Hepatocyte (in vitro differentiated cells): ENCODE measurements around the gene GSTM5. TPM values are rescaled to one million over a fixed set of nuclear protein-coding genes. Genes with fewer than 3 reads are reported as not detected.

ENCODE experiments used
- DNase-seq: peaks from one replicate; pipeline ENCODE4 v3.0.0-alpha.2; 2016; ENCODE audit warnings: low spot score
- H2AFZ ChIP-seq: fragments of 200-600 bp; sonication (generic); 2 replicates; pipeline ENCODE4 v1.6.0; 2016; ENCODE audit warnings: antibody characterized with exemption, mild to moderate bottlenecking
- H3K27ac ChIP-seq: fragments of 200-600 bp; sonication (generic); 2 replicates; pipeline ENCODE4 v1.5.1; 2016; ENCODE audit warnings: mild to moderate bottlenecking
- H3K27me3 ChIP-seq: fragments of 200-600 bp; sonication (generic); 2 replicates; pipeline ENCODE4 v1.6.1; 2016
- H3K36me3 ChIP-seq: fragments of 200-600 bp; sonication (generic); replicated peaks from 2 replicates; pipeline ENCODE4 v1.5.1; 2016; ENCODE audit warnings: low read depth; ENCODE audit not compliant: insufficient read depth
- H3K4me1 ChIP-seq: fragments of 200-600 bp; sonication (generic); 2 replicates; pipeline ENCODE4 v1.5.1; 2016; ENCODE audit warnings: mild to moderate bottlenecking, moderate library complexity; ENCODE audit not compliant: insufficient read depth
- H3K4me2 ChIP-seq: fragments of 200-600 bp; sonication (generic); 2 replicates; pipeline ENCODE4 v1.6.0; 2016
- H3K4me3 ChIP-seq: fragments of 200-600 bp; sonication (generic); 2 replicates; pipeline ENCODE4 v1.5.1; 2016; ENCODE audit warnings: mild to moderate bottlenecking
- H3K79me2 ChIP-seq: fragments of 200-600 bp; sonication (generic); 2 replicates; pipeline ENCODE4 v1.6.0; 2017; ENCODE audit warnings: mild to moderate bottlenecking
- H3K9me2 ChIP-seq: fragments of 200-600 bp; sonication (generic); replicated peaks from 2 replicates; pipeline ENCODE4 v1.6.0; 2017; ENCODE audit warnings: mild to moderate bottlenecking; ENCODE audit not compliant: insufficient read depth
- H3K9me3 ChIP-seq: fragments of 200-600 bp; sonication (generic); 2 replicates; pipeline ENCODE4 v1.5.1; 2016; ENCODE audit warnings: low read depth, mild to moderate bottlenecking
- H4K20me1 ChIP-seq: fragments of 200-600 bp; sonication (generic); 2 replicates; pipeline ENCODE4 v1.6.0; 2016; ENCODE audit warnings: mild to moderate bottlenecking; ENCODE audit not compliant: insufficient read depth, poor library complexity, severe bottlenecking
- EZH2 ChIP-seq: fragments of 200-600 bp; sonication (generic); IDR thresholded peaks from 2 replicates; pipeline ENCODE4 v1.6.1; 2016; ENCODE audit warnings: antibody characterized with exemption, mild to moderate bottlenecking, borderline replicate concordance
- EZH2phosphoT487 ChIP-seq: fragments of 200-600 bp; sonication (generic); IDR thresholded peaks from one replicate; pipeline ENCODE4 v1.6.1; 2018; ENCODE audit warnings: antibody characterized with exemption, mild to moderate bottlenecking, low read depth, moderate library complexity; ENCODE audit not compliant: unreplicated experiment, severe bottlenecking
- WGBS: methylation state at CpG from one replicate; pipeline ENCODE4 v1.1.6; 2016; ENCODE audit warnings: low lambda C conversion rate; ENCODE audit errors: missing lambda C conversion rate; 5-methylcytosine and 5-hydroxymethylcytosine counted together
- polyA plus RNA-seq: library from polyadenylated mRNA; unstranded; fragments of >200 nt; fragmentation: Nextera tagmentation; extraction: Ambion mirVana; gene quantifications from 2 replicates; pipeline ENCODE4 v1.2.1, GENCODE V29; 2016
- total RNA-seq: library from RNA; depleted of rRNA; stranded (reverse); fragments of >200 nt; gene quantifications from 2 replicates; pipeline ENCODE4 v1.2.3, GENCODE V29; 2014
- TF ChIP-seq, protein P1 (sequence below): fragments of 200-600 bp; sonication (generic); IDR thresholded peaks from 2 replicates; pipeline ENCODE4 v1.5.1; 2016; ENCODE audit warnings: antibody characterized with exemption, mild to moderate bottlenecking; ENCODE audit not compliant: poor library complexity

The GSTM5 gene
- total and polyA plus RNA-seq, 2 experiments from 2014 or later, result 1.2 to 3.0 TPM

- WGBS, result 76% methylated on average over 11 of the region's 11 CpGs
- Histone ChIP-seq H3K27me3 (no peaks in the 10 kb centered on the region), H3K4me2 (peak within 1 kb of the TSS; percentile 85), H3K4me1 (peaks cover 52% of the 10 kb centered on the region), H3K4me3 (peak within 1 kb of the TSS; percentile 33), H3K36me3 (no peaks in the 10 kb centered on the region), H4K20me1 (no peaks in the 10 kb centered on the region), H3K9me3 (no peaks in the 10 kb centered on the region), H3K9me2 (no peaks in the 10 kb centered on the region), H3K27ac (peak within 1 kb of the TSS; percentile 99), H3K79me2 (peaks cover 16% of the 10 kb centered on the region), H2AFZ (no peak within 1 kb of the TSS)
- DNase-seq, result peak; percentile 85
- TF ChIP-seq EZH2phosphoT487, result no peak
- TF ChIP-seq EZH2, result no peak
- TF ChIP-seq, protein P1, sequence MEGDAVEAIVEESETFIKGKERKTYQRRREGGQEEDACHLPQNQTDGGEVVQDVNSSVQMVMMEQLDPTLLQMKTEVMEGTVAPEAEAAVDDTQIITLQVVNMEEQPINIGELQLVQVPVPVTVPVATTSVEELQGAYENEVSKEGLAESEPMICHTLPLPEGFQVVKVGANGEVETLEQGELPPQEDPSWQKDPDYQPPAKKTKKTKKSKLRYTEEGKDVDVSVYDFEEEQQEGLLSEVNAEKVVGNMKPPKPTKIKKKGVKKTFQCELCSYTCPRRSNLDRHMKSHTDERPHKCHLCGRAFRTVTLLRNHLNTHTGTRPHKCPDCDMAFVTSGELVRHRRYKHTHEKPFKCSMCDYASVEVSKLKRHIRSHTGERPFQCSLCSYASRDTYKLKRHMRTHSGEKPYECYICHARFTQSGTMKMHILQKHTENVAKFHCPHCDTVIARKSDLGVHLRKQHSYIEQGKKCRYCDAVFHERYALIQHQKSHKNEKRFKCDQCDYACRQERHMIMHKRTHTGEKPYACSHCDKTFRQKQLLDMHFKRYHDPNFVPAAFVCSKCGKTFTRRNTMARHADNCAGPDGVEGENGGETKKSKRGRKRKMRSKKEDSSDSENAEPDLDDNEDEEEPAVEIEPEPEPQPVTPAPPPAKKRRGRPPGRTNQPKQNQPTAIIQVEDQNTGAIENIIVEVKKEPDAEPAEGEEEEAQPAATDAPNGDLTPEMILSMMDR, result no peak
Measured at GRCh38 chr1:109763646-109764415, 51.8 kb downstream of the GSTM5 start, which contains the start of gene EPS8L3. Gene EPS8L3 (minus strand): TSS chr1:109763923. CDS start chr1:109761749, 2,174 bp downstream.

DNA sequence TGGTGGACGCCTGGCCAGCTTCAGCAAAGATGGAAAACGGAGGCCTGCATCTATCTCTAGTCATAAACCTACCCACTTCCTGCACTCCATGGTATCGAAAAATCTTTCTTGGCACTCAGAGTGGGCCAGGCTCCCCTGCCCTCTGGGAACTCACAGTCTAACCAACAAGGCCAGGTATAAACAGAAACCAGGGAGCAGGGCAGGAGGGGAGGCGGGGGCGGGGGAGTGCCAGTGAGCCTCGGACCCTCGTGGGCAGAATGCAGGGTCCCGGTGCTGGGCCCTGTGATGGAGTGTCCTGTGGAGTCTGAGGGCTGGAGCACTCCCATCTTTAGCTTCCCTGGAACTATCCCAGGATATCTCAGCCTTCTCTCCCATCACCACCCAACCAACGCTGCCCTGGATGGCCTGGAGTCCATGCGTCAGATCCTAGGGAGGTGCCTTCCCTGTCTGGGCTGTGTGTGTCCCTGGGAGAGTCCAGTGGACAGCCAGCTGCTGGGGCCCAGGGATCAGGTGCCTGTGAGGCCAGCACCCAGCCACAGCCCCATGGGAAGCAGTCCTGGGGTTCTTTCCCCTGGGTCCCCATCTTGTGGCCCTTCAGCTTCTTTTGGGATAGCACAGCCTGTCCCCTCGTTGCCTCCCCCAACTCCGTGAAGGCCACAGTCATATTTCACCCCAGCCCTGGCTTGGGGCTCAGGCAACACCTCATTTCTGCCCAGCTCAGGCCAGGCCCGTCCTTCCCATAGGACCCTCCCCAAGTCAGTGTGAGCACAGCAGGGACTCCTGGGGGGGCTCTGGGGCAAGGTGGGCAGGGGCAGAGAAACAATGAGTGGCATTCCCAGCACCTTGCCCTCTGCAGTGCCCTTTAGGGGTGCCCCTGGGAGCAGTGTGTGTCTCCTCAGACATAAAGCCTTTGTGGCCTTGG, 52.8 kb downstream of the GSTM5 start:
- H2AFZ ChIP-seq, result no peak overlapping the region
- H3K27ac ChIP-seq, result peak overlapping the region; percentile 99
- H3K36me3 ChIP-seq, result no peaks in the 10 kb centered on the region
- TF ChIP-seq EZH2phosphoT487 (no peak), EZH2 (no peak)
- TF ChIP-seq, protein P1, result no peak
- H3K9me3 ChIP-seq, result no peaks in the 10 kb centered on the region
- no peak for DNase-seq
- no peaks in the 10 kb centered on the region for H3K9me2 ChIP-seq
- H3K79me2 ChIP-seq, result peaks cover 16% of the 10 kb centered on the region
- H3K4me3 ChIP-seq, result no peak overlapping the region
- peaks cover 52% of the 10 kb centered on the region for H3K4me1 ChIP-seq
- peak overlapping the region; percentile 60 for H3K4me2 ChIP-seq
- no peaks in the 10 kb centered on the region for H3K27me3 ChIP-seq
- 94% methylated on average over 12 of the region's 13 CpGs for WGBS
- no peaks in the 10 kb centered on the region for H4K20me1 ChIP-seq

- DNase-seq, result no peak
- H3K27ac ChIP-seq, result peak overlapping the region; percentile 99
Measured at GRCh38 chr1:109765483-109765815, 53.4 kb downstream of the GSTM5 start.

More at GRCh38 chr1:109765483-109765815, 53.4 kb downstream of the GSTM5 start:
- 90% methylated on average over 4 of the region's 4 CpGs for WGBS
- Histone ChIP-seq H3K27me3 (no peaks in the 10 kb centered on the region), H3K36me3 (no peaks in the 10 kb centered on the region), H3K9me3 (no peaks in the 10 kb centered on the region), H3K9me2 (no peaks in the 10 kb centered on the region), H4K20me1 (no peaks in the 10 kb centered on the region), H3K79me2 (peaks cover 16% of the 10 kb centered on the region), H3K4me3 (no peak overlapping the region), H3K4me2 (no peak overlapping the region), H2AFZ (no peak overlapping the region), H3K4me1 (peaks cover 52% of the 10 kb centered on the region)
- TF ChIP-seq, protein P1, result no peak
- TF ChIP-seq EZH2phosphoT487 (no peak), EZH2 (no peak)
